ENCODE measurements around the gene PLAGL1.

GRCh38 chr6:143950875-143951274 is 57.2 kb downstream of the PLAGL1 start:
- no peak for TF ChIP-seq CTCF (IDR thresholded peaks at IDR 0.05; ENCODE audit: poor library complexity)
- TF ChIP-seq EZH2 (IDR thresholded peaks at IDR 0.05; ENCODE audit: borderline replicate concordance) = no peak
- no peak for TF ChIP-seq EZH2phosphoT487 (IDR thresholded peaks at IDR 0.05; ENCODE audit: low read depth, severe bottlenecking, unreplicated experiment)

Data from hepatocyte (in vitro differentiated cells).